GM18907 (cell line): ENCODE results near the gene MYMK.
"Not testable (repeated sequence)": the region's sequence is repeated elsewhere in the genome, so short reads cannot be mapped to it uniquely, and the experiment has no call there.

Experiments used
- ATAC-seq: cut with Tn5 transposase; IDR thresholded peaks from one replicate; pipeline ENCODE4 v1.9.1; 2021; ENCODE audit warnings: mild to moderate bottlenecking, moderate library complexity; ENCODE audit not compliant: unreplicated experiment

MYMK gene, protein sequence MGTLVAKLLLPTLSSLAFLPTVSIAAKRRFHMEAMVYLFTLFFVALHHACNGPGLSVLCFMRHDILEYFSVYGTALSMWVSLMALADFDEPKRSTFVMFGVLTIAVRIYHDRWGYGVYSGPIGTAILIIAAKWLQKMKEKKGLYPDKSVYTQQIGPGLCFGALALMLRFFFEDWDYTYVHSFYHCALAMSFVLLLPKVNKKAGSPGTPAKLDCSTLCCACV

DNA sequence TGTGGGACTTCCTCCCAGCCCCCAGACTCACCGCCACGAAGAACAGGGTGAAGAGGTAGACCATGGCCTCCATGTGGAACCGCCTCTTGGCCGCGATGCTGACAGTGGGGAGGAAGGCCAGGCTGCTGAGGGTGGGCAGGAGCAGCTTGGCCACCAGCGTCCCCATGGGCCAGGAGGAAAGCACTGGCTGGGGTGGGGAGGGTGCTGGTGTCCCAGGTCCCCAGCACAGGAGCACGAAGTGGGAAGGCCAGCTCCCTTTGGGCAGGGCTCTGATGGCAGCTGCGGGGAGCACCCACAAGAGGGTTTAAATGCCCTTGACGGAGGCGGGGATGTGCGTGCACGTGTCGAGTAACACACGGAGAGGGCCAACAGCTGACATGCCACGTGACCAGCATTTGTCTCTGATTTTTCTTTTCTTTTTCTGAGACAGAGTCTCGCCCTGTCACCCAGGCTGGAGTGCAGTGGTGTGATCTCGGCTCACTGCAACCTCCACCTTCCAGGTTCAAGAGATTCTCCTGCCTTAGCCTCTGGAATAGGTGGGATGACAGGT, at the start of gene MYMK:
MYMK (minus strand) TSS at position 281 of the 550 bp plus-strand sequence; CDS start at position 166, 115 bp downstream.
- no peak for ATAC-seq

DNA sequence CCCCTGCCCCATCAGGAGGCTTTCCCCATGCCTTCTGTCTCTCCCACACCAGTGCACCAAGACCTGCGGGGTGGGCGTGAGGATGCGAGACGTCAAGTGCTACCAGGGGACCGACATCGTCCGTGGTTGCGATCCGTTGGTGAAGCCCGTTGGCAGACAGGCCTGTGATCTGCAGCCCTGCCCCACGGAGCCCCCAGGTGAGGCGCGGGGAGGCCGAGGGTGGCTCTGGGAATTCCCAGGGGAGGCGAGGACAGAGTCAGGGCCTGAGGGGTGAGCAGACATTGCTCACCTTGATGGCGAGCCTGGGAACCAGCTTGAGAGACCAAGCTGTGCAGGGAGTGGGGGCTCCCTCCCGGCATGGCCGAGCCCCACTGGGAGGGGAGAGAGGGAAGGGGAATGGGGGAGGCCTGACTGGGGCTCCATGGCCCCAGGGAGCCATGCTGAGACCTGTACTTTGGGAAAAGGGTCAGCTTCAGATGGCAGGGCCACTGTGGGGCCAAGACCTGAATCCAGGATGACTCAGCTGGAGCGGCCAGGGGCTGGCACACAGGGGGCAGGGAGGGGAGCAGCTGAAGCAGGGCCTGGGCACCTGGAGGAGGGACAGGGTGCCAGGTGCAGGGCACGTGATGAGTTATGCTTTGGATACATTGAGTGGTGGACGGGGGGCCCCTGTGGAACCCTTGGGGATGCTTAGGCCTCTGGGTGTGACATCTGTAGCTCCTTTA, 49.2 kb upstream of the MYMK start:
- no peak for ATAC-seq

DNA sequence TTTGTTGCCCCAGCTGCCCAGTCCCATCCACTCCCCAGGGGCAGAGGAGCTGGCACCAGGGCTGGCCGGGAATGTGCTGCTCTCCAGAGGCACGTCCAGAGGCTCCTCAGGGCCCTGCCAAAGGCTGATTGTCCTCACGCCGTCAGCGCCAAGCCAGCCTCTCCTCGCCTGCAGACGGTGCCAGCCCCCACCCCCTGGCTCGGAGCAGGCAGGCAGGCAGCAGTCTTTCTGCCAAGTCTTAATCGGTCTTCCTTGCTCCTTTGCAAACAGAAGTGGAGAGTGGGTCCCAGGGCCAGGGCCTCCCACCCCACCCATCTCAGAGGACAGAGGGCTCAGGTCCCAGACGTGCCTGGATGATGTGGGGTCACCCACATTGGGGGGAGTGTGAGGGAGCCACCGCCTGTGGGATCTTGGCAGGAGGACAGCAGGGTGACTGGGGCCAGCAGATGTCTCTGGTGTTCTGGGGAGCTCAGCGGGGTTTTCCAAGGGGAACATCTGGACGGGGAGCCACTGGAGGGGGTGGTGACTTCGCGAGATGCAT, 48.1 kb upstream of the MYMK start:
- ATAC-seq, result no peak

DNA sequence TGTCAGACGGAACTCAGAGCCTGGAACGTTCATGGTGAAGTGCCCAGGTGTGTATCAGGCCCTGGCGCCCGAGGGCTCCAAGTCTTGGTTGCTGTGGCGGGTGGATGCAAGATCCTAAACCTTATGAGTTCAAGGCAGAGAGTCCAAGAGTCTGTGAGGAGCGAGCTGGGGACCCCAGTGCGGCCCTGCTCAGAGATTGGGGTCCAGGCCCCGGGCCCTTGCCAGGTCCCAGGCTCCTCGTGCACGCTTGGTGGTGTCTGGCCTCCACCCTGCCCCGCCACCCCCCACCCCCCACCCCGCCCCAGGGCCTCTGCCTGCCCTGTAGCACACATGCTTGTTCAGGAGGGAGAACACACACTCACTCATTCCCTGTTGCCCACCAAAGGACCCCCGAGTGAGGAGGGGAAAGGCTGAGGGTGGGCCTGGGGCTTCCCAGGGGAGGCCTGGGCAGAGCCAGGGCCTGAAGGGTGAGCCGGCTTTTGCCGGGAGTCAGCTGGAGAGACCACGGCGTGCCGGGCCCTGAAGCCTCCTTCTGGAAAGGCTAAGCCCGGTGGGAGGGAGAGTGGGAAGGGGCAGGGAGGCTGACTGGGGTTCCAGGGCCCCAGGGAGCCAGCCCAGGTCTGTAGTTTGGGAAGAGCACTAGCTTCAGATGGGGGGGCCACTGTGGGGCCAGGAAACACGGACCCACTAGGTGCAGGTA, 47.3 kb upstream of the MYMK start:
- no peak for ATAC-seq

DNA sequence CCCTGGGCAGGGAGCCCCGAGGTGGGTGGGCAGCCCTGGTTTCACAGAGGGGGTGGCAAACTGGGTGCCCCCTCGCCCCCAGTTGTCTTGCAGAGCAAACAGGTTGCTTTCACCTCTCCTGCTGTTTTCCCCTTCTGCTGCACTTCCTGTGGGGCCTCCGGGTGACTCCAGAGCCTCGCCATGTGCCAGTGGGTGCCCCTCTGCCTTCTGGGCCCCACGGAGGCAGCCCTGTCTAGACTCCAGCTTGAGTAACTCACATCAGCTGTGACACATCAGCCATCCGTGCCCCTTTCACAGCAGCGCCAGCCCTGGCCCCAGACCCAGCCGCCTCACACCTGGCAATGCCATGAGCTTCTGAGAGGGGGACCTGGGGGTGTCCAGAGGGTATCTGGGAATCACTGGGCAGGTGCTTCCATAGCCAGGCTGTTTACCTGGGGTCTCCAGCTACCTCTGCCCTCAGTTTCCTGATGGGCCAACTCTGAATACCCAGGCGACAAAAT, 46.7 kb upstream of the MYMK start:
- no peak for ATAC-seq

DNA sequence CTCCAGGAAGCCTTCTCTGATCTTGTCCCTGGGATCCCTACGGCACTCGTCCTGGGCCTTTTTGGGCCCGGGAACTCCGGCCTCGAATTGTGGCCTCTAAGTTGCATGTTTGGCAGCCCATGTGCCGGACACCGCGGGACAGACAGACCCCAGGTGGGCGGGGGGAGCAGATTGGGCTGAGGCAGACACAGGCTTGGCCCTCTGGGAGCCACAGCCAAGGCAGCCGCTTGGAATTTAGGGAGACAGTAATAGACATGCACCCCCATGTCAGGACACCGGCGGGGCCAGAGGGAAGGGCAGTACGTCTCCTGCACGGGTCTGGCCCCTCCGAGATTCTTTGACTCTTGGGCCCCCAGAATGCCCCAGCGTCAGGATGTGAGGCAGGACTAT, 45.9 kb upstream of the MYMK start:
- ATAC-seq, result no peak

DNA sequence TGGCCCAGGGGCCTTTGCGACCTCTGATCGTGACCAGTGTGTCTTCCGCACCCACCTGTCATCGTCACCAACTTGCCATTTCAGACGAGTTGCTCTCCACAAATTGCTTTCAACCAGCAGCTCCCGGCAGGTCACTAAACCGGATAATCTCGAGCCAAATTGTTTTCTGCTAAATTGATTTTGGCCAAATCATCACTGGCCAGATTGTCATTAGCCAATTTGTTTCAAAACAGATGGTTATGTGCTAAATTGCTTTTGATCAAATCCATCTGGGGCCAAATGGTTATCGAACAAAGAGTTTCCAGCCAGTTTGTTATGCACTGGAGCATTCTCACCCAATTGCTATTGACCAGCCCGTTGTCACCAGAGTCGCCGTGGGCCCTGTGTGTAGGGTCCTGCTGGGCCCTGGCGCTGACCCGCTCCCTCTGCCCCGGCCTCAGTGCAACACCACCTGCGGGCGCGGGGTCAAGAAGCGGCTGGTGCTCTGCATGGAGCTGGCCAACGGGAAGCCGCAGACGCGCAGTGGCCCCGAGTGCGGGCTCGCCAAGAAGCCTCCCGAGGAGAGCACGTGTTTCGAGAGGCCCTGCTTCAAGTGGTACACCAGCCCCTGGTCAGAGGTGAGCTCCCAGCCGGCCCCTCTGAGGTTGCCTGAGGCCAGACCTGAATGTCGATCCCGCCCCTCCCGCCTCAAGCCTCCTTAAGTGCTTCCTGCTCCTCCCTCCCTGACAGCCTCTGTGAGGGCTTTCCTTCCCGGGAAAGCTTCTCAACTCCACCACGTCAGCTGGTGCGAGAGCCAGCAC, 45.3 kb upstream of the MYMK start:
- no peak for ATAC-seq

DNA sequence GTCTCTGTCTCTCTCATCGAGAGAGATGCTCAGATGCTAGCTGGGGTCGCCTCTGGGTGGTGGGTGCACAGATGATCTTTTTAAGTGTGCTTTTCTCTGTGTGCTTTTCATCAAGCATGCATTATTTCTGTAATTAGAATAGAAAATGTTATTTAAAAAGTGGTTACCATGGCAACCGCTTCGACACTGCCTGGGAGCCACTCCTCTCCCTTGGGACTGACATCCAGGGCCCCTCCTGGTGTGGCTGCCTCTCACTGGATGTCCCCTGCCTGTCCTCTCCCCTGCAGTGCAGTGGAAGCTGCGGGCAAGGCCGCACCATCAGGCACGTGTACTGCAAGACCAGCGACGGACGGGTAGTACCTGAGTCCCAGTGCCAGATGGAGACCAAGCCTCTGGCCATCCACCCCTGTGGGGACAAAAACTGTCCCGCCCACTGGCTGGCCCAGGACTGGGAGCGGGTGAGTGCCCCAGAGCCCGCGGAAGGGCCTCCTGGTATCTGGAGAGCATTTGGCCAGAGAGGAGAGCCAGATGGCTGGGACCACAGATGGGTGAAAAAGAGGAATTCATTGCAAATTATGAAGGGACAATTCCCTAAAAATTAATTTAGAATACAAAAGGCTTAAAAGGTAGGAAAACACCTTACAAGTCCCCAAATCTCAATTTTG, 44.5 kb upstream of the MYMK start:
- ATAC-seq, result no peak

DNA sequence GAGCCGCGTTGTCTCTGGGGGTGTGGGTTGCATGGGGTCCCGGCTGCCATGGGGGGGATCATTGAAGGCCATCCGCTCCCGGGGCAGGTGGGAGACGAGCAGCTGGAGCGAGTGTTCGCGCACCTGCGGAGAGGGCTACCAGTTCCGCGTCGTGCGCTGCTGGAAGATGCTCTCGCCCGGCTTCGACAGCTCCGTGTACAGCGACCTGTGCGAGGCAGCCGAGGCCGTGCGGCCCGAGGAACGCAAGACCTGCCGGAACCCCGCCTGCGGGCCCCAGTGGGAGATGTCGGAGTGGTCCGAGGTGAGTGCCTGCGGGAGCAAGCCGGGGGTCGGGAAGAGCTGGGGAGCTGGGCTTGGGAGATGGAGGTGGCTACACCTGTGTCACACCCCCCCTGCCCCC, 43.4 kb upstream of the MYMK start:
- no peak for ATAC-seq

DNA sequence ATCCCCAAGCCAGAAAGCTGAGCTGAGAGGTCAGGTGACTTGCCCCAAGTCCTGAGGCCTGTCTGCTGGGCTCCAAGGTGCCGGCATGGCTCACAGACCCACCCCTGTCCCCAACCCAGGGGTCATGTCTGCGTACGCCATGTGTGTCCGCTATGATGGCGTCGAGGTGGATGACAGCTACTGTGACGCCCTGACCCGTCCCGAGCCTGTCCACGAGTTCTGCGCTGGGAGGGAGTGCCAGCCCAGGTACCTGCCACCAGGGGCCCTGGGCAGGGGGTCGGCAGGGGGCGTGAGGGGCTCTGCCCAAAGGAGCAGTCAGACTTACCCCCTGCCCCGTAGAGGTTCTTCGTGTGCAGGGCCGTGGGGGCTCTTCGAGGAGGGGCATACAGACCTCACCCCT, 42.1 kb upstream of the MYMK start:
- ATAC-seq, result no peak

DNA sequence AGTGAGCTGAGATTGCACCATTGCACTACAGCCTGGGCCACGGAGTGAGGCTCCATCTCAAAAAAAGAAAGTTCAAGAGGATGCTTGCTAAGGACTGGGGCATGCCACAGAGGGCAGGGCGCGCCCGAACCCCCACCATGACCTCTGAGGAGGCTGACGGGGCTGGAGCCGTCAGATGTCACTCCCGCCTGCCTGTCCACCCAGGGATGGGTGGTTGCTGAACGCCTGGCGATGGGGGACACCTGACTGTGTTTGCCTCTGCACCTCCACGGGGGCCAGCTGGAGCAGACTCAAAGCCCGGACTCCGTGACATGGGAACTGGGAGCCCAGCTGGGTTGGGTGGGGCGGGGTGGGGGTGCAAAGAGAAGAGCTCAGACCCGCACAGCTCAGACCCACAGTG, 41.6 kb upstream of the MYMK start:
- no peak for ATAC-seq

DNA sequence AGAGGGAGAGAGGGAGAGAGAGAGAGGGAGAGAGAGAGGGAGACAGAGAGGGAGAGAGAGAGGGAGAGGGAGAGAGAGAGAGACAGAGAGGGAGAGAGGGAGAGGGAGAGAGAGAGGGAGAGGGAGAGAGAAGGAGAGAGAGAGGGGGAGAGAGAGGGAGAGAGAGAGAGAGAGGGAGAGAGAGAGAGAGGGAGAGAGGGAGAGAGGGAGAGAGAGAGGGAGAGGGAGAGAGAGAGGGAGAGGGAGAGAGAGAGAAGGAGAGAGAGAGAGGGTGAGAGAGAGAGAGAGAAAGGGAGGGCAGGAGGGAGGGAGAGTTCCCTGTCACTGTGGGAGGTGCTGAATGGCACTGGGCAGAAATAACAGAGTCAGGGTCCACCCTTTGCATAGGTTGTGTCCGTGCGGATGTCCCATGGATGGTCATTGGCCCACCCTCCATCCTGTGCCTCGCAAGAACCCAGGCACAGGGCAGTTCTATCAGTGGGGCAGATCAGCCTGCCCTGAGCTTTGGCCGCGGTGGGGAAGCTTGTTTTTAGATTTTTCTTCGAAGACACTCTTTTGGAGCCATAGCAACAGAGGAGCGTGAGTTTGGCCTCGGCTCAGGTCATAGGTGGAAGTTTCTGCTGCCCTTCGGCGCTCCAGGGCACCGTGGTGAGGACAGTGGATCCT, 39.8 kb upstream of the MYMK start:
- no peak for ATAC-seq

DNA sequence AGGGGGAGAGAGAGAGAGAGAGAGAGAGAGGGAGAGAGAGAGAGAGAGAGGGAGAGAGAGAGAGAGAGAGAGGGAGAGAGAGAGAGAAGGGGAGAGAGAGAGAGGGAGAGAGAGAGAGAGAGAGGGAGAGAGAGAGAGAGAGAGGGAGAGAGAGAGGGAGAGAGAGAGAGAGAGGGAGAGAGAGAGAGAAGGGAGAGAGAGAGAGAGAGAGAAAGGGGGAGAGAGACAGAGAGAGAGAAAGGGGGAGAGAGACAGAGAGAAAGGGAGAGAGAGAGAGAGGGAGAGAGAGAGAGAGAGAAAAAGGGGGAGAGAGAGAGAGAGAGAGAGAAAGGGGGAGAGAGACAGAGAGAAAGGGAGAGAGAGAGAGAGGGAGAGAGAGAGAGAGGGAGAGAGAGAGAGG, 39.1 kb upstream of the MYMK start:
- not testable (repeated sequence) for ATAC-seq

DNA sequence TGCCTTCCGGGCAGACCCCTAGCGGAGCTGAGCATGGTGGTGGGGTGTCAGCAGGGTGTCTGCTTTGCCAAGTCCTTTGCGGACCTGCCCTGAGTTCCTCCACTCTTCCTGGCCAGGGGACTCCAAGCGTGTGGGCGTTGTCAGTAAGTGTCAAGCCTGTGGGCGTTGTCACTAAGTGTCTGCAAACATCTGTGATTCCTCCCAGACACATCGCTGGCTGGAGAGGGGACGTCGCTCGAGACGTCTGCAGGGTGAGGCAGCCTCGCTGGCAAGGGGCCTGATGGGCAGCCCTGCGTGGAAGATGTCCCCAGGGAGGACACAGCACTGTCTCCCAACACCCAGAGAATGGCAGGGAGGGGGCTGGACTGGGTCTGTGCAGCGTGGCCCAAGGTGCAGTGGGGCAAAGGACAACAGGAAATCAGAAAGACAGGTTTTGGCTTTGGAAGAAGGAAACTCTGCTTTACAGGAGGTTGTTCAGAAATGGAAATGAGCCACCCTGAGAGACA, 38.6 kb upstream of the MYMK start:
- ATAC-seq, result no peak

DNA sequence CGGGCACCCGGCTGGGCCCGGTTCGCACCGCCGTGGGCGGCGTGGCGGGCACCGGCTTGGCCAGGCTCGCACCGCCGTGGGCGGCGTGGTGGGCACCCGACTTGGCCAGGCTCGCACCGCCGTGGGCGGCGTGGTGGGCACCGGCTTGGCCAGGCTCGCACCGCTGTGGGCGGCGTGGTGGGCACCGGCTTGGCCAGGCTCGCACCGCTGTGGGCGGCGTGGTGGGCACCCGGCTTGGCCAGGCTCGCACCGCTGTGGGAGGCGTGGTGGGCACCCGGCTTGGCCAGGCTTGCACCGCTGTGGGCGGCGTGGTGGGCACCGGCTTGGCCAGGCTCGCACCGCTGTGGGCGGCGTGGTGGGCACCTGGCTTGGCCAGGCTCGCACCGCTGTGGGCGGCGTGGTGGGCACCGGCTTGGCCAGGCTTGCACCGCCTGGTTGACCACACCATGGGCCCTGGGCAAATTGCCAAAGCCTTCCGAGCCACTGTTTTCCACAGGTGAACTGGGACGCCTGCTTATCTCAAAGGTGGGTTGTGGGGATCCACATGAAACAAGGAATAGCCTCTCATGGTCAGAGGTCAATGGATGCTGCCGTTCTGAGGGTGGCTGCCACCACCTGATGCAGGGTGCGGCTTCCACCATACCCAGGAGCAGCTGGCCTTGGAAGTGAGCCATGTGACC, 38.0 kb upstream of the MYMK start:
- no peak for ATAC-seq

DNA sequence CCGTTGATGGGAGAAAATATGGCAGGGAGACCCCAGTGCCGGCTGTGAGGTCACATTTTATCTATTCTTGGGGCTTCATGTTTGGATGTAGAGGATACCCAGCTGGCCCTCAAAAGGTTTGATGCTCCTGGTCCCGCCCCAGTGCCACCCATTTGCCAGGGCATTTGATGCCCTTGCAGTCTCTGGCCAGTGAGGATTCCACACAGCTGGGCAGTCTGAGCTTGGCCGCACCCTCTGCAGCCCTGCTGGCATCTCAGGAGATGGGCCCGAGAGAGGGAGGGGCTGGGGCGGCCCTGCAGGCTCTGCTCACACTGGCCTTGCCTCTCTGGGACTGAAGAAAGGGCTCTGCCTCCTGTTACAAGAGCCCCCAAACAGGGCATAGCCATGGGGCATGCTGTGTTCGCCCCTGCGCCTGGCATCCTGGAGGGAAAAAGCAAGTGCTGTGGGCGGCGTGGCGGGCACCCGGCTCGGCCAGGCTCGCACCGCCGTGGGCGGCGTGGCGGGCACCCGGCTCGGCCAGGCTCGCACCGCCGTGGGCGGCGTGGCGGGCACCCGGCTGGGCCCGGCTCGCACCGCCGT, 37.3 kb upstream of the MYMK start:
- ATAC-seq, result no peak

DNA sequence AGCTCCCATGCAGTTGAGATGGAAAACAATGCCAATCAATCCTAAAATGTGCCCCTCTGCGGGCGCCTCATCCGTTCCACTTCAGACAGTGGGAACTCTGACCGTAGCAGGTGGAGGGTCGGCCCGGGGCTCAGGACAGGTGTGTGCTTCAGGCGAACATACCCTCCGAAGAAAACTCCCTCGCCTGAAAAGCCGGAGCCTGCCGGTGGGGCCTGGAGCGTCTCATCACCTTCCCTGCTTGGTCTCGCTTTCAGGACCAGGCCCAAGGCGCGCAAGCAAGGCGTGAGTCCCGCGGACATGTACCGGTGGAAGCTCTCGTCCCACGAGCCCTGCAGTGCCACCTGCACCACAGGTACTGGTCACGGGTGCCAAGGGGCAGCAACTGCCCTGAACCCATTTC, 36.2 kb upstream of the MYMK start:
- no peak for ATAC-seq

DNA sequence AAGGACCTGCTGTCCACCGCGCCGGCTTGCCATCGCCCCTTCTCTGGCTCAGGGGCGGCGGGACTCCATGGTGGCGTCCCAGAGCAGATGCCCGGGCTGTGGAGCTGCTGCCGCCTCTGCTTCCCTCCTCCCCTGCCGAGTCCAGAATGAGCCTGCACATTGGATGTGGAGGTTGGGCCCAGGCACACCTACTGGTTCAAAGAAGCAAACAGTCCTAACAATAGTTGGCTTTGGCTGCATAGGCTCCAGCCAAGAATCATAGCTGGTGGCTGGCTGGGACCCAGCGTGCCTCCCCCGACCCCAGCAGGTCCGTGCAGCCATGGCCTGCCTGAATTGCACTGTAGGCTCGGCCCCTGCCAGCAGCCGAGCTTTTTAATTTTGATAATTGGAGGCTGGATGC, 35.6 kb upstream of the MYMK start:
- no peak for ATAC-seq
